Prostate gland (tissue), 2 donors: ENCODE data around the gene MYDGF. TPM values are rescaled to one million over a fixed set of nuclear protein-coding genes. Genes with fewer than 3 reads are reported as not detected.

Source experiments
- DNase-seq: peaks from one replicate; pipeline ENCODE4 v3.0.0-alpha.2; 2019; ENCODE audit warnings: low spot score
- H3K27ac ChIP-seq, 2 donors: fragments of 200-600 bp; sonication (generic); 2 replicates each; pipeline ENCODE4 v1.5.1; 2017 to 2019
- H3K27me3 ChIP-seq: fragments of 200-600 bp; sonication (generic); replicated peaks from 2 replicates; pipeline ENCODE4 v1.5.1; 2019; ENCODE audit not compliant: insufficient read depth
- H3K36me3 ChIP-seq, 2 donors: fragments of 200-600 bp; sonication (generic); 1 replicate in 1 of 2; 2 replicates in 1 of 2; pipeline versions ENCODE4 v1.5.1 to v1.8.1; 2017 to 2019
- H3K4me1 ChIP-seq: fragments of 200-600 bp; sonication (generic); replicated peaks from 2 replicates; pipeline ENCODE4 v1.5.1; 2019
- H3K4me3 ChIP-seq, 2 donors: fragments of 200-600 bp; sonication (generic); 2 replicates each; pipeline ENCODE4 v1.5.1; 2017 to 2019
- H3K9me3 ChIP-seq: fragments of 200-600 bp; sonication (generic); 2 replicates; pipeline ENCODE4 v1.5.1; 2017
- POLR2A ChIP-seq: fragments of 450-650 bp; IDR thresholded peaks from one replicate; pipeline ENCODE4 v1.6.1; 2016; ENCODE audit warnings: antibody characterized with exemption, mild to moderate bottlenecking
- POLR2AphosphoS5 ChIP-seq: sonication (generic); formaldehyde crosslinking; IDR thresholded peaks from one replicate; pipeline ENCODE4 v1.6.1; 2017; ENCODE audit warnings: antibody characterized with exemption
- WGBS: methylation state at CpG from one replicate; pipeline ENCODE4 v1.1.5; 2018; 5-methylcytosine and 5-hydroxymethylcytosine counted together
- intact Hi-C: fragments of 100-400 bp; cut with DNase I; formaldehyde crosslinking; loops from one replicate; pipeline ENCODE4 v1.14.2; 2022
- total RNA-seq, 2 donors: library from RNA; depleted of rRNA; stranded (reverse); fragments of >200 nt; gene quantifications; one replicate each; pipeline ENCODE4 v1.1.0, GENCODE V29; 2016
- TF ChIP-seq, protein P1 (sequence below), 4 experiments: fragments of 200-600 bp in 2 of 4; fragments of 450-650 bp in 2 of 4; sonication (generic) in 2 of 4; IDR thresholded peaks; 1 replicate in 3 of 4; 2 replicates in 1 of 4; pipeline ENCODE4 v1.5.1; 2016 to 2019; ENCODE audit warnings: antibody characterized with exemption in 4 of 4, mild to moderate bottlenecking in 2 of 4, moderate library complexity in 2 of 4

MYDGF gene
- total RNA-seq, 2 donors from 2014 or later, result 70.9 to 116 TPM

DNA sequence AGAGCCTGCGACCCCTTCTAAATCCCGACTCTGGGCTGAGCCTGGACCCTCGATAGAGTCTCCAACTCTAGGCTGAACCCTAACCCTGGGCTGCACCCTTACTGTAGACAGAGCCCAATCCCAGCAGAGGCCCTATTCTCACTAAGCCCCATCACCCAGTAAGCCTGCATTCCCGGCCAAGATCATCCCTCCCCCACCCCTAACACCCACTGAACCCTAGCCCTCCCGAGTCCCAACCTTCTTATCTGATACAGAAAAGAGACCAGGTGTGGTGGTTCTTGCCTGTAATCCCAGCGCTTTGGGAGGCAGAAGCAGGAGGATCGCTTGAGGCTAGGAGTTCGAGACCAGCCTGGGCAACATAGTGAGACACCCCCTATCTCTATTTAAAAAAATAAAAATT lies 33.4 kb downstream of the MYDGF start:
- Histone ChIP-seq H3K4me1 (no peaks in the 10 kb centered on the region), H3K9me3 (no peaks in the 10 kb centered on the region)

DNA sequence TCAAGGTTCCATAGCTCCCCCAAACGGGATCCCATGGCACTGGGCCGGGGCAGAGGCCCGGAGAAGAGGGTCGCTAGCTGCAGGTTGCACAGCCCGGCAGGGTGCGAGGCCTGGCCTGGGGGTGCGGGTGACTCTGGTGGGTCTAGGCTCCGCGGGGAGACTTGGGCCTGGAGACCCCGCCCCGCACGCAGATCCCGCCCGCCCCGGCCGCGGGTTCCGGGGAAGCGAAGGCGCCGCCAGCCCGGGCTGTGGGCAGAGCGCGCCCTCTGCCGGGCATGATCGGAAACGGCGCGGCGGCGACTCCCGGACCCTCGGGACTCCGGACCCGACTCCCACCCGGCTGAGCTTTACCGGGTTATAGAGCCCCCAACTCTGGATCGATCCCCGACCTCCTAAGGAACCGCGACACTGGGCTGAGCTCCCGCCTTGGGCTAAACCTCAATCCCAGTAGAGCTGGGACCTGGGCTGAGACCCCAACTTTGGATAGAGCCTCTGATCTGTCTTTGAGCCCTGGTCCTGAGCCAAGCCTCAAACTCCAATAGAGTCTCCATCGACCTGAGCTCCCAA lies 33.9 kb downstream of the MYDGF start:
- no peak for TF ChIP-seq POLR2A
- TF ChIP-seq, protein P1, sequence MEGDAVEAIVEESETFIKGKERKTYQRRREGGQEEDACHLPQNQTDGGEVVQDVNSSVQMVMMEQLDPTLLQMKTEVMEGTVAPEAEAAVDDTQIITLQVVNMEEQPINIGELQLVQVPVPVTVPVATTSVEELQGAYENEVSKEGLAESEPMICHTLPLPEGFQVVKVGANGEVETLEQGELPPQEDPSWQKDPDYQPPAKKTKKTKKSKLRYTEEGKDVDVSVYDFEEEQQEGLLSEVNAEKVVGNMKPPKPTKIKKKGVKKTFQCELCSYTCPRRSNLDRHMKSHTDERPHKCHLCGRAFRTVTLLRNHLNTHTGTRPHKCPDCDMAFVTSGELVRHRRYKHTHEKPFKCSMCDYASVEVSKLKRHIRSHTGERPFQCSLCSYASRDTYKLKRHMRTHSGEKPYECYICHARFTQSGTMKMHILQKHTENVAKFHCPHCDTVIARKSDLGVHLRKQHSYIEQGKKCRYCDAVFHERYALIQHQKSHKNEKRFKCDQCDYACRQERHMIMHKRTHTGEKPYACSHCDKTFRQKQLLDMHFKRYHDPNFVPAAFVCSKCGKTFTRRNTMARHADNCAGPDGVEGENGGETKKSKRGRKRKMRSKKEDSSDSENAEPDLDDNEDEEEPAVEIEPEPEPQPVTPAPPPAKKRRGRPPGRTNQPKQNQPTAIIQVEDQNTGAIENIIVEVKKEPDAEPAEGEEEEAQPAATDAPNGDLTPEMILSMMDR (IDR thresholded peaks at IDR 0.05), result peak; percentile 87 to 96 (median 91)
- Histone ChIP-seq H3K9me3 (no peaks in the 10 kb centered on the region), H3K4me3 (peak overlapping the region; percentile 26 to 43), H3K36me3 (no peaks in the 10 kb centered on the region), H3K4me1 (no peaks in the 10 kb centered on the region), H3K27ac (no peak overlapping the region), H3K27me3 (no peaks in the 10 kb centered on the region)
- WGBS, result 2% methylated on average over 15 of the region's 43 CpGs
- peak; percentile 42 for DNase-seq
- intact Hi-C loops, result loop anchor here (5.0 kb wide), 2 partner anchors 59 to 86 kb away; partner anchors contain the start of gene DPP9

More for the DNA sequence above, 33.4 kb downstream of the MYDGF start:
- TF ChIP-seq POLR2A (no peak), POLR2AphosphoS5 (no peak)
- TF ChIP-seq, protein P1 (IDR thresholded peaks at IDR 0.05), result no peak
- no peaks in the 10 kb centered on the region for H3K36me3 ChIP-seq
- intact Hi-C loops, result loop anchor here (5.0 kb wide), 2 partner anchors 59 to 86 kb away; partner anchors contain the start of gene DPP9
- H3K27me3 ChIP-seq, result no peaks in the 10 kb centered on the region
- H3K4me3 ChIP-seq, result peak overlapping the region in 1 of 2 donors; percentile 26
- no peak for DNase-seq
- no peak overlapping the region for H3K27ac ChIP-seq
- 64% methylated on average over 8 of the region's 8 CpGs for WGBS

DNA sequence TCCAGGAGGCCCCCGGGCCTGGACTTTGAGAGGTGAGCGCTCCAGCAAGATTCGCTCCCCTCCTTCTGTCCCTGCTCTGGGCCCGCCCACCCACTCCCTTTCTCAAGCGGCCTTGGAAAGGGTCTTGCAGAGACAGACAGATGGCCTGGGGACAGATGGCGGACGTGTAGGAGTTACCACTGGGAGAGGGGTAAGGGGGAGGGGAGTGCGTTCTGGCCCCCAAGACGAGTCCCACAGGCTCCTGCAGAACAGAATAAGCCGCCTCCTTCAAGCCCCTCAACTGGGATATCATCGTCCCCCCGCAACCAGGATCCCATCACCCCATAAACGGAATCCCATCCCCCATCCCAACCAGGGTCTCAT lies 34.4 kb downstream of the MYDGF start:
- H3K9me3 ChIP-seq, result no peaks in the 10 kb centered on the region
- no peak overlapping the region for H3K27ac ChIP-seq
- WGBS, result 27% methylated on average over 13 of the region's 13 CpGs
- TF ChIP-seq POLR2AphosphoS5 (no peak), POLR2A (no peak)
- TF ChIP-seq, protein P1 (IDR thresholded peaks at IDR 0.05), result no peak
- DNase-seq, result no peak
- intact Hi-C loops, result loop anchor here (5.0 kb wide), 2 partner anchors 58 to 87 kb away; partner anchors contain the start of gene DPP9
- no peaks in the 10 kb centered on the region for H3K36me3 ChIP-seq
- peak overlapping the region; percentile 26 to 43 for H3K4me3 ChIP-seq
- no peaks in the 10 kb centered on the region for H3K4me1 ChIP-seq
- H3K27me3 ChIP-seq, result no peaks in the 10 kb centered on the region

DNA sequence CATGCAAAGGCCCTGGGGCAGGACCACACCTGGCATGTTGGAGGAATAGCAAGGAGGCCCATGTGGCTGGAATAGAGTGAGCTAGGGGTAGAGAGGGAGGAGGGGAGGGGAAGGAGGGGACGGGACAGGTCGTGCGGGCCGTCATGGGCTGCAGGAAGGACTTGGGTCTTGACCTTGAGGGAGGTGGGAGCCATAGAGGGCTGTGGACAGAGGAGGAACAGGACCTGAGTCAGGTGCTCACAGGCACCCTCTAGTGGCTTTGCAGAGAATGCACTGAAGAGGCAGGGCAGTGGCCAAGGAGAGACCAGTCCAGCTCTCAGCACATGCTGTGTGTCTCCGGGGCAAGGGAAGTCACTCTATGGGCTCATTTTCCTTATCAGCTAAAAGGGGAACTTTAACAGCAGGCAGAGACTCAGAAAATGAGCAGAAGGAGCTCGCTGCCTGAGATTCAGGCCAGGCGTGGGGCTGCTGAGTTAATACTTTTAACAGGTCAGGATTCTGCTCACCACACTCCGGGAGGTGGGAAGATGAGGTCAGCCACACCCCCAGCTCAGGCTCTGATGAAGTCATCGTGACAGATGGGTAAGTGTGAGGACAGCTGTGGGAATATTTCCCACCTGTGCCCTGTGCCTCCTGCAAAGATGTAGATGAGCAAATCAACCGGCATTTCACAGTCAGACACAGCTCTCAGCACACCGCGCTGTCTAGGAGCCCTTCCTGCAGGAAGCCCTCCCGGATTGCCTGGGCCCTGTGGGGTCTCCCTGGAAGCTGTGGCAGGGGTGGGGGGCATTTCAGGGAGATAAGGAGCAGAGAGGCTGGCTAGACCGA lies 36.8 kb downstream of the MYDGF start:
- no peaks in the 10 kb centered on the region for H3K36me3 ChIP-seq
- no peak overlapping the region for H3K4me3 ChIP-seq
- WGBS, result 56% methylated on average over 14 of the region's 14 CpGs
- no peak overlapping the region for H3K27ac ChIP-seq
- TF ChIP-seq POLR2AphosphoS5 (no peak), POLR2A (no peak)
- TF ChIP-seq, protein P1 (IDR thresholded peaks at IDR 0.05), result peak in 3 of 4 experiments; percentile 21 to 66 (median 43)
- no peaks in the 10 kb centered on the region for H3K9me3 ChIP-seq
- intact Hi-C loops, result no loop called here
- H3K4me1 ChIP-seq, result no peaks in the 10 kb centered on the region
- no peak for DNase-seq
- no peaks in the 10 kb centered on the region for H3K27me3 ChIP-seq
